CD4-positive, alpha-beta T cell treated with Interleukin-17A for 4 hours (primary cell): ENCODE measurements around the gene SPRY1.

Source experiments
- DNase-seq: peaks from one replicate; pipeline ENCODE4 v3.0.0-alpha.2; 2020; ENCODE audit warnings: mixed read lengths

SPRY1 gene

DNA sequence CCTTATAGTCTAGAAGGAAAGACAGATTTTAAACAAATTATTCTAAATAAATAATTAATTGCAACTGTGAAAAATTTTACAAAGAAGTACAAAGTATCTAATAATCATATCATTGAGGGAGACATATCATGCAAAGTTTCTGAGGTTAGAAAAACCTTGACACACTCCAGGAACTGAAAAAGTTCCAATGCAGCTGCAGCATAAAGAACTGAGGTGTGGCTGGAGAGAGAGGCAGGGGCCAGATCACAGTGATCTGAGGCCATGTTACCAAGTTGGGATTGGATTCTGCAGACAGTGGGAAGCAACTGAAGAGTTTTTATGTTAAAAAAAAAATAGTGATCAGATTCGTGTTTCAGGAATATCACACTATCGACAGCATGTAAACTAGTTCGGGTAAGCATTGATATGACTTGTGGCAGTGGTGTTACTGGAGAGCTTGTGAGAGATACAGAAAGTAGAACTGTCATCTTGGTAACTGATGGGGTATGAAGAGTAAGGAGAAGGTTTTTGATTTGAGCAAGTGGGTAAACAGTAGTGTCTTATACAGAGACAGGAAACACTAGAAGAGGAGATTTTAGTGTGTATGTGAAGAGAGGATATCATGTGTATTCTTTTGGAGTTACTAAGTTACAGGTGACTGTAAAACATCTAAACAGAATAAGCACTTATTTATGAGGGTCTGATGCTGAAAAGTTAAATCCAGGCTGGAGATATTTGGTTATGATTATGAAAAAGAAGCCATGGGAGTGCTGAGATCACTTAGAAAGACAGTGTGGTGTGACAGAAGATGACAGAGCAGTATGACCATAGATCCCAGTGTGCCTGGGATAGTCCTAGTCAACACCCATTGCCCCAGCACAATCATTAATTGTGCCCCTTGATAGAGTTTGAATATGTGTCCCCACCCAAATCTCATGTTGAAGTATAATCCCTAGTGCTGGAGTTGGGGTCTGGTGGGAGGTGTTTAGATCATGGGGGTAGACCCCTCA is 15.6 kb upstream of the SPRY1 start:
- DNase-seq: no peak

DNA sequence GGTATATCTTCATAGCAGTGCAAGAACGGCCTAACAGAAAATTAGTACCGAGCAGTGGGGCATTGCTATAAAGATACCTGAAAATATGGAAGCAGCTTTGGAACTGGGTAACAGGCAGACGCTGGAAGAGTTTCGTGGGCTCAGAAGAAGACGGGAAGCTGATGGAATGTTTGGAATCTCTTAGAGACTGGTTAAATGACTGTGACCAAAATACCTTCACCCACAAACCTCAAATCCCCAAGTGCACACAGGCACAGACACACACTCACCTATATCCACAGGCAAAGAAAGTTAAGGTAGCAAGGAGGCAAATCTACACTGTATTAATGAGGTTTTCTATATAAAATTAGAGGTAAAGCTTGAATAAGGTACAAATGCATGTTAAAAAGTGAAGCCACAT is 14.6 kb upstream of the SPRY1 start:
- DNase-seq: no peak

DNA sequence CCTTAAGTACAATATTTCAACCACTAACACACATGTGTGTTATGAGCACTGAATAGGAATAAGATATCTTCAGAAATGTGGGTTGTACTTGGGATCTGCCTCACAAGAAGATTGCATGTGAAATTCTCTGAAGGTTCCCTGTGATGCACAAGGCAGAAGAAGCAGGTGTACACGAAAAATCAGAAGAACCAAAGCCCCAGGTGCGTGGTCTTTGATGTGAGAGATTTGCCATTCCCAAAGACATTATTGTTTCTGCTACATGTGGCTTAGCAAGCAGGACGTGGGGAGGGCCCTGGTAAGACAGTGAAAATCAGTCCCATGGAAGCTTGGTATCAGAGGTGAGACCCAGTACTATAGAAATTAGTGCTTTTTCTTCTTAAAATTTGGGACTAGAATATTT is 13.0 kb upstream of the SPRY1 start:
- DNase-seq: no peak

DNA sequence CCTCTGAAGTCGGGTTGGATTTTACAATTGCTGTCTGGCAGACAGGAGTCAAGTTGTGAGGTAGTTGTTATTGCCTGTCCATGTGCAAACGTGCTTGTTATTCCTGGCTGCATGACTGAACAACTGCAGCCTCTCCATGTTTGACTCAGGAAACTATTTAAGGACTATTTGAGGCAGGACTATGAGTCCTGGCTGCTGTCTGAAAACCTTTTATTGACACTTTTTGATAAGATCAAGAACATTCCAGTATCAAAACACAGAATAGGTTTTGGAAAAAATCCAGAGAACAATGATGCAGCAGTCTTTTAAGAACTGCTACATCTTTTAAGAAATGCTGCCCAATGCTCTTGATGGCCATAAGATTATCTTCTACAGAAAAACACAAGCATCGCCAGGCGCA is 10.0 kb upstream of the SPRY1 start:
- no peak for DNase-seq

DNA sequence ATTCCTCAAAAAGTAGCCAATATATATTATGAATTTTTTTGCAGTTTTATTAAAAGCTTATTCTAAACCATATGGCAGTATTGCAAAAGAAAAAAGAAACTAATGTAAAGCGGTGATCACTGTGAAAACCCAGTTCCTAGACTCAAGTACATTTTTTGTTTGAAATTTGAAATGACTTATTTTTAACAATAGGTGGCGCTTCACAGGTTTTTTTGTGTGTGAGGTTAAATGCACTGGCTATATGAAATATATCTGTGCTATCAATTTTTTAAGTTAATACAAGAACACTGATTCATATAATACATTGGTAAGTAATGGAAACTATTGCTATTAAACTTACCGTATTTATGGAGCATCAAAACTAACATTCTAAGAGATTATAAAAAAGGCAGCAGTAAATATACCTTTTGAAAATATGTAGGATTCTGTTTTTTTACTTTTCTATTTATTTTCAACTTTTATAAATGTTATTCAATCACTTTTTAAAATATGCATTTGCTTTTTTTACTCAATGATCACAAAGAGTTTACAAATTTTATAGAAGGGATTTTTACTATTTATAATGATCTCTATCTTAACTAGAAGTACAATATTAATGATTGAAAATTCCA is 5.6 kb upstream of the SPRY1 start:
- DNase-seq: no peak

DNA sequence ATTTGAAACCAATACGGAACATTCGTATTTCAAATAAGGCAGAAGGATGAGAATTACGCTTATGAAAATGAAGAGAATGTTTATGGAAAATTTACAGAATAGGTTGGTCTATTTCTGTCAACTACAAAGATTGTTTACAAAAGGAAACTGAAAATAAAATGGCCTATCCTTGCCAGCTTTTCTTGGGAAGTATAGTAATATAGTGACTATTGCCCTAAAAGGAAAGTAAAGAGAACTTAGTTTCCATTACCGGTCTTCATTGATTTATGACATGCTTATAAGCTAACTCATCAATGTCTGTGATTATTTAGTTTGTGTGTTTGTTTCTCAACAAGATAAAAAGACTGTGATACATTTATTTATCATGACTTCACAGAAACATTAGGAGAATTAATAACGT is 2.9 kb upstream of the SPRY1 start:
- DNase-seq: no peak

DNA sequence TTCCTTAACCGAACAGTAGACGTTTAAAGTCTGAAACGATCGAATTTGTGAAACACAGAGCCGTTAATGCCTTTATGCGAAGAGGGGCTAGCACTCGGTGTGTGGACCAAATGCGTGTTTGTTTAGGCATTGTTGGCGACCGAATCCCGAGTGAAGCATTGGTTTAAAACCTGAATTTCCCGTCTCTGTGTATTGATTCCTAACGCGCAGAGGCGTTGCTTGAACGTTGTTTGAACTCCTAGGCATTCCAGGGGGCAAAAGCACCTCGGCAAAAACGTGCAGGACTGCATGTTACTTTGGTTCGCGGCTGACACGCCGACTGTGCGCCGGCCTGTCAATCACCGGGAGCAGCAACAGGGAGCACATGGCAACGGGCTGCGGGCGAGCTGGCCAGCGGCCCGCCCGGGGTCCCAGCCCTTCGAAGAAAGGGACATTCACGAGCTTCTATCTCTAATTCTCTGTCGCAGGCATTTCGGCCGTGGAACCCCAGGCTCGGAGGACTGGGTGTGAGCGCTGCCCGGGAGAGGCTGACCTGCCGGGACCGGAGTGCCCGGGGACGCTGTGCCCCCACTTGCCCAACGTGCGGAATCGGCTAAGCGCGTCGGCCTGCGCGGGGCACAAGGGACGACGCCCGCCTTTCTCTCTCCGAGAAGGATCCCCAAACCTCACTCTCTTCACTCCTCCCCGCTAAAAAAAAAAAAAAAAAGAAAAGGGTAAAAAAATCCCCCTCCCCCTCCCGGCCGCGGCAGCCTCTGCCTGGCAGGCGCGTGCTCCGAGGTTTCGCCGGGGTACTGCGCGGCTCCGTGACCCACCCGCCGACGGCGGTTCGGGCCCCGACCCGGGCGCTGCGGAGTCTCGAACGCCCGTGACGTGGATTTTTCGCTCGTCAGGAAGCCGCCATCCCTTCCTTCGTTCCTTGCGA is 810 bp downstream of the SPRY1 start:
- peak; percentile 44 for DNase-seq

DNA sequence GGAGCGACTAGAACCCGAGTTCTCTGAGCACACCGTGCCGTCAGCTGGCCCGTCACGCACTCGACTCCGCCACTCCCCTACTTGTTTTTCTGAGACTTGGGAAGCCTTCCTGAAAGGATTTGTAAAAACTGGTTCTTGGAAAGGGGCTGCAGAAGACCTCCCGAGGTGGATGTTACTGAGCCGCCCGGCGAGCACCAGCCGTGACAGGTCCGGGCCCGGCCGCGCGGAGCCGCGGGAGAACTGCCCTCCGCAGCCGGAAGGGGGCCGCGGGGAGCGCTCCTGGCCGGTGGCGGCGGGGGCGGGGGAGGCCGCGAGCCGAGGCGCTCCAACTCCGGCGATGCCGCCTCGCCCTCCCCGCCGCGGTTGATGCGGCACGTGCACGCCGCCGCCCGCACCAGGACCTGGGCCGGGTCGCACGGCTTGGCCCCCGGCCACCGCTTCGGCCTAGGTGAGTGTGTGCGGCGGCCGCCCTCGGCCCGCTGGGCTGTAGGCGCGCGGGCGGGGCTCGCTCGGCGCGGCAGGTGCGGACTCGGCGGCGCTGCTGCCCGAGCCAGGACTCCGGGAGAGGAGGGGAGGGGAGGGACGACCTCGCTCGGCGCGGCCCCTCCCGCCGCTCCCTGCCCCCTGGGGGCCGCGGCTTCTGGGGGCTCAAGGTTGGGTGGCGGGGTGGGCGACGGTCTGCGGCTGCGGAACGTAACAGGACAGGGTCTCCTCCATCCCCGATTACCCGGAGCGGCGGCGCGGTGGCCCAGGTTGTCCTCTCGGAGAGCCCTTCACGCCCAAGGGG is 1.7 kb downstream of the SPRY1 start:
- DNase-seq: peak; percentile 63

DNA sequence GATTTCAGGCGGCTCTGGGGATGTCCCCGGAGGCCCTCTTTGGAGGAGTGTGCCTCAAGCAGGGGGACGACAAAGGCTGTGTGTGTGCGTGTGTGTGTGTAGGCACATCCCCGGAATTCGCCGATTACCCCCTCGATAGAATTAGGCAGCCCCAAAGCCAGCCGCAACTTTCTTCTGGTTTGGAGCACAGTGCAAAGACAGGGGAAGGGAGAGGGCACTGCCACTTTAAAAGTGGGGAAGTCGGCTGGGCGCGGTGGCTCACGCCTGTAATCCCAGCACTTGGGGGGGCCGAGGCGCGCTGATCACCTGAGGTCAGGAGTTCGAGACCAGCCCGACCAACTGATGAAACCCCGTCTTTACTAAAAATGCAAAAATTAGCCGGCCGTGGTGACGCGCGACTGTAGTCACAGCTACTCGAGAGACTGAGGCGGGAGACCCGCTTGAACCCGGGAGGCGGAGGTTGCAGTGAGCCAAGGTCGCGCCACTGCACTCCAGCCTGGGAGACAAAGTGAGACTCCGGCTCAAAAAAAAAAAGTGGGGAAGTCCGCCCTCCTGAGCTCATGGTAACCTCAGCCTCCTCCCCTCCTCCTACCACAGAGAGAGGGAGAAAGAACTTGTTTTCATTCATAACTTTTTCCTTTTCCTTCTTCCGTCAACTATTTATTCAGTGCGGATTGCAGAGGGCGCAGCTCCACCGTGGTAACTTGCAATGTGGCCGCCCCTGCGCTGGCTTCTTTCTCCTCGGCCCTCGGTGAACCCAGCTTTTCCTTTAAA is 2.4 kb downstream of the SPRY1 start:
- DNase-seq: peak; percentile 39

DNA sequence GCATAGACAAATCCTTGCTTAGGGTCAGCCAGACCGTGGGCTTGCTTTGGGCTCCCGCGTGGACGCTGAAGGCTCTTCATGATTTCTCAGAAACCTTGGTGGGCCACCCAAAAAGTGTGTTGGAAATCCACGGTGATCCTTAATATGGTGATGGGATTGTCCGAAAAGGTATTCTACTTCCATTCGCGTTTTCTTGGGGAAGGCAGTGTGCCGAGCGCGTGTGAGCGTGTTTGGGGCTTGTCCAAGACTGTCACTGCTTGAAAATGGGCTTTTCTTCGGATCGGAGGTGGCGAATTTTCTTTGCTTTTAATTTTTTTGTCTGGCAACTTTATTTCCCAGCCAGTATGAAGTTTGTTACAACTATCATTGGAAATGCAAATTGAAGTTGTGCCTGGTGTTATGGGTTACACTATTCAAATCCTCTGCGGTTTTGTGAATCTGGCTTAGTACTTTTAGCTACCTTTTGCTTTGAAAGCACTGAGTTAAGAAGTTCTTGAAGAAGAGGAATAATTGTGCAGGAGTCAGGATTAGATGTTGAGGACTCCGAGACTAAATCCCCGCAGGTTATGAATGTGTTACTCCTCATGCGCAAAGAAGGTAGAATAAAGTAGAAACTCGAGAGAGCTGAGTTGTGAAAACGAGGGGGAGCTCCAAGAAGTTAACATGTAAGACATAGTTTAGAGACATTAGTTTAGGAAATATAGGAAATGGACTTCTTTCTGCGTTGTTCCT is 3.2 kb downstream of the SPRY1 start:
- no peak for DNase-seq

DNA sequence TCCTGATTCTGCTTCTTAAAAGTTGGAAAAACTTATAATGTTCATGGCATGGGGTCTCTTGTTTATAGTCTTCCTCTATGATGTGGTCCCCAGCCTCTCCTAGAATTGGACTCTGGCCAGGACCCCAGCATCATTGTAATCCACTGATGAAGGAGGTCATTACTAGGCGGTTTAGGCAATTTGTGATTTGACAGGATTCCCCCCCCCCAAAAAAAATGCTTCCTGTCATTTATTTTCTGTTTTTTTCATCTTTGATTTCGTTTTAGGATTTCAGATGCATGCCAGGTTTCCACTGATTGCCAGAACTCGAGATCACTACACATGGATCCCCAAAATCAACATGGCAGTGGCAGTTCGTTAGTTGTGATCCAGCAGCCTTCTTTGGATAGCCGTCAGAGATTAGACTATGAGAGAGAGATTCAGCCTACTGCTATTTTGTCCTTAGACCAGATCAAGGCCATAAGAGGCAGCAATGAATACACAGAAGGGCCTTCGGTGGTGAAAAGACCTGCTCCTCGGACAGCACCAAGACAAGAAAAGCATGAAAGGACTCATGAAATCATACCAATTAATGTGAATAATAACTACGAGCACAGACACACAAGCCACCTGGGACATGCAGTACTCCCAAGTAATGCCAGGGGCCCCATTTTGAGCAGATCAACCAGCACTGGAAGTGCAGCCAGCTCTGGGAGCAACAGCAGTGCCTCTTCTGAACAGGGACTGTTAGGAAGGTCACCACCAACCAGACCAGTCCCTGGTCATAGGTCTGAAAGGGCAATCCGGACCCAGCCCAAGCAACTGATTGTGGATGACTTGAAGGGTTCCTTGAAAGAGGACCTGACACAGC is 4.9 kb downstream of the SPRY1 start:
- no peak for DNase-seq

DNA sequence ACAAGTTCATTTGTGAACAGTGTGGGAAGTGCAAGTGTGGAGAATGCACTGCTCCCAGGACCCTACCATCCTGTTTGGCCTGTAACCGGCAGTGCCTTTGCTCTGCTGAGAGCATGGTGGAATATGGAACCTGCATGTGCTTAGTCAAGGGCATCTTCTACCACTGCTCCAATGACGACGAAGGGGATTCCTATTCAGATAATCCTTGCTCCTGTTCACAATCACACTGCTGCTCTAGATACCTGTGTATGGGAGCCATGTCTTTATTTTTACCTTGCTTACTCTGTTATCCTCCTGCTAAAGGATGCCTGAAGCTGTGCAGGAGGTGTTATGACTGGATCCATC is 5.5 kb downstream of the SPRY1 start:
- DNase-seq: no peak

DNA sequence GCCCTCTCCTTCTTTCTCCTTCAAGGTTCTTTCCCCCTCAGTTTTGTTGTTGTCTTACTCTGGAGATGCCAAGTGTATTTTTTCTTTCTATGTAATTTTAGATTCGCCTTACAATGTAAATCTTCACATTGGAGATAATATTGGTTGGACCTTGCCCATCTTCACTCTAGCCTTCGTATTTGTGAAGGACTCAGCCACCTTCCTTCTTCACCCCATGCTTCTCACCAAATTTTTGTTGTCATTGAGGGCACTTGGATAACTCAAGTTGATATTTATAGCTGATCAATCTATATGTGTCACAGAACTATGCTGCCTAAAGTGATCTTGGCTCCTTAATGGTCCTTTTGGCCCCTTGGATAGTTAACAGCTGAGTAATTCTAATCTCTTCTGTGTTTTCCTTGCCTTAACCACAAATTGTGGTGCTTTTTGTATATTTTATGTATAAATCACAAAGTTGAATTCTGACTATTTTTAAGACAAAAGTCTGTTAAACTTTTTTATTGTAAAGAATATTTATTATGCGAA is 6.5 kb downstream of the SPRY1 start:
- no peak for DNase-seq

DNA sequence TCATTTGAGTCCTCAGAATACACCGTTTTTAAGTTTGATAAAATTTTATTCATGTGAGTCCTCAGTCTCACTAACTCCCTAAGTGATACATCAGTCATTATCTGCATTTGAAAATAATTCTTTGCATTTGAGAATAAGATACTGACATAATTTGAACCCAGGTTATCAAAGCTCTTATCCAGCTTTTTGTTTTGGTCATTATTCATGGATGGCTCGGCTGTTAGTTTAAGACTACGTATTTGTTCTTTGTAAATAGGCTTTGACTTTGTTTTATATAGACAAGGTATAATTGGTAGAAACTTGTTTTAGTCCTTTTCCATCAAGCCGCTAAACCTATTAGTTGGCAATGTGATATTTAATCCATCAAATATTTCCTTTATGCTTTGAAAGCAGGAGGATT is 7.9 kb downstream of the SPRY1 start:
- DNase-seq: no peak

DNA sequence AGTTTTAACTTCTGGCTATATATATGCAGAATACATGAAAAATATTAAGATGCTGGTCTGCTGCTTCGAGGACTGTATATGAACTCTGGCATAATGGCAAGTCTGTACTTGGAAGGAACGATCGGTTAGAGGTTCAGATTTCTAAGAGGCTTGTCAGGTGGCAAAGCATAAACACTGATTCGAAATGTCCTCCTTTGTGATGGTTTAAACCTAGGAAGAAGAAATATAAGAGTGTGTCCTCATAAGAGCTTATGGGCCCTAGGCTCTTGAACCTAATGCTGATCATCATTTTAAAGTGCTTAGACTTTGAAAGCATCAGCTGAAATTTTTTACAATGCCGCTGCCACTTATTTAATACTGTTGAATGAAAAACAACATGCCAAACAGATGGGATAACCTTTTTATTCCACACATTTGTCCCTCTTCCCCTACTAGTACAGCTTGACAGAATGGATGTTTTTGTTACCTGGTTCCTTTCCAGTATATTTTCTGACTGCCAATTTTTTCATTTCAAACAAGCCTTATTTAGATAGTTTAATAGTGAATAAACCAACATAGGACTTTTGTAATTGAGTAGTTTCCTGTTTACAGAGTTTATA is 8.8 kb downstream of the SPRY1 start:
- DNase-seq: no peak

DNA sequence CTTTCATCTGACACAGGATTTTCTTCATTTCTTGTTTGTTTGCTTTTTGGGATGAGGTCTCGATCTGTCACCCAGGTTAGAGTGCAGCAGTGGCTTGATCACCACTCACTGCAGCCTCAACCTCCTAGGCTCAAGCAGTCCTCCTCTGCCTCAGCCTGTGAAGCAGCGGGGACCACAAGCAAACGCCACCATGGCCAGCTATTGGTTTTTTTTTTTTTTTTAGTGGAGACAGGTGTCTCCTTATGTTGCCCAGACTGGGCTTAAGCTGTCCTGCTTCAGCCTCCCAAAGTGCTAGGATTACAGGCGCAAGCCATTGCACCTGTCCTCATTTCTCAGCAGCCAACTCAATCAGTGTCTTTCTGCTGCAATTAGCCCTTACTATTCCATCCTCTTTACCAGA is 10.3 kb downstream of the SPRY1 start:
- no peak for DNase-seq

DNA sequence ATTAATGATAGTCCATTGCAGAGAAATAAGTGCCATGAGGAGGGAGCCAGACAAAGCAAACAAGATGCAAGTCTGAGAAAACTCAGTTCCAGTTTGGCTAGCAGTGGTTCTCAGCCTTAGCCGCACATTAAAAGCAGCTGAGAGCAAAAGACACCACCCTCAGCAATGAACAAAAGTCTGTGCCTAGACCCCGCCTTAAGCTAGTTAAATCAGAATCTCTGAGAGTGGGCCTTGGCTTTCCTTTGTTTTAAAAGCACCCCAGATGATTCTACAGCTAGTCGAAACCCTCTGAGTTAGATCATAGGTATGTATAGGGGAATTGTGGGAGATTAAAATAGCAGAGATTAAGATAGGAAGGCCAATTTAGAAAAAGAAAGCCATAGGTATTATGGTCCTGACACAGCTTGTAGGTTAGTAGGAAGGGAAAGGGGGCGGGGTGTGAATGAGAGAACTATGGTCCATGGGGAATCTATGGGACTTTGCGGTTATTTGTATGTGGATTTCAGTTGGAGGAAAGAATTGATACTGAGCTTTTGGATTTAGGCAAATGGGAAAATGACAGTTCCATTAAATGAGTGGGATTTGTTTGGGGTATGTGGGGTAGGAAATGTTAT is 12.0 kb downstream of the SPRY1 start:
- DNase-seq: no peak

DNA sequence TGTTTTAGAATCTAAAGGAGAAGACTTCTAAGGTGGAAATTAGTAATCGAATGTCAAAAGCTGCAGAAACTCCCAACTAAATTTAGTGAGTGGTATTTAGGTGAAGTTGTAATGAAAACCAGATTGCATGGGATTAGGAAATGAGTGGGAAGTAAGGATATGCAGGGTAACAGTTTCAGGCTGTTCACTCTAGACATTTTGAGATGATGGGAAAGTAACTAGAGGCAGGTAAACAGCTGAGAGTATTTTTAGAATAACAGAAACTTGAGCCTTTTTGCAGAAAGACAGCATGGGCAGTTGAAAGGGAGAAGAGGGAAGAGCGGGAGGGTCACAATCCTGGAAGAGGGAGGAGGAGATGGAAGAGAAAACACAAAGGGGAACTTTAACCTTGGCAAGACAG is 12.7 kb downstream of the SPRY1 start:
- no peak for DNase-seq

DNA sequence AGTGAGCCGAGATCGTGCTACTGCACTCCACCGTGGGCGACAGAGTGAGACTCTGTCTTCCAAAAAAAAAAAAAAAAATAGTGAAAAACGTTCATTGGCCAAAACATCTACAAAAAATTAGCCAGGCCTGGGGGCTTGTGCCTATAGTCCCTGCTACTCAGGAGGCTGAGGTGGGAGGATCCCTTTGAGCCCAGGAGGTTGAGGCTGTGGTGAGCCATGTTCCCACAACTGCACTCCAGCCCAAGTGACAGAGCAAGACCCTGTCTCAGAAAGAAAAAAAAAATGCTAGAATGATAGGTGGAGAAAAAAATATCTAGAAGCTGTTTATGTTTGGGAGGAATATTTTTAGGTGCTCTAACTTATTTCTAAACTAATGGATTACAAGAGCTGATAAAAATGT is 14.9 kb downstream of the SPRY1 start:
- no peak for DNase-seq
